OCI-LY3 (cell line): ENCODE data around the gene C10orf105.

Source experiments
- H2AFZ ChIP-seq: fragments of 200-600, 300-600 bp; shearing (Covaris generic); 2 replicates; pipeline ENCODE4 v1.6.0; 2014; ENCODE audit warnings: antibody characterized with exemption, low read depth, low read length
- H3K27ac ChIP-seq: fragments of 200-600, 300-600 bp; sonication (generic); 2 replicates; pipeline ENCODE4 v1.5.1; 2014; ENCODE audit warnings: mild to moderate bottlenecking, low read length, moderate library complexity, mixed read lengths
- H3K27me3 ChIP-seq: fragments of 200-600, 300-600 bp; sonication (generic); 2 replicates; pipeline ENCODE4 v1.6.1; 2014; ENCODE audit warnings: low read depth, low read length, mixed read lengths
- H3K36me3 ChIP-seq: fragments of 200-600, 300-600 bp; sonication (generic); replicated peaks from 2 replicates; pipeline ENCODE3; 2014; ENCODE audit warnings: low read depth, low read length, mixed read lengths
- H3K4me1 ChIP-seq: fragments of 300-600, 200-600 bp; sonication (generic); 2 replicates; pipeline ENCODE4 v1.6.1; 2014; ENCODE audit warnings: low read length, mixed read lengths
- H3K4me2 ChIP-seq: fragments of 200-600, 300-600 bp; sonication (generic); 2 replicates; pipeline ENCODE4 v1.6.1; 2014; ENCODE audit warnings: low read length, mixed read lengths
- H3K4me3 ChIP-seq: fragments of 300-600, 200-600 bp; sonication (generic); 2 replicates; pipeline ENCODE4 v1.5.1; 2014; ENCODE audit warnings: antibody characterized with exemption, mild to moderate bottlenecking, low read length, moderate library complexity
- H3K79me2 ChIP-seq: fragments of 300-600, 200-600 bp; shearing (Covaris generic); 2 replicates; pipeline ENCODE4 v1.6.1; 2014; ENCODE audit warnings: mild to moderate bottlenecking, low read length, mixed read lengths
- H3K9ac ChIP-seq: fragments of 300-600, 200-600 bp; shearing (Covaris generic); 2 replicates; pipeline ENCODE4 v1.6.0; 2014; ENCODE audit warnings: mild to moderate bottlenecking, low read length, moderate library complexity
- H3K9me3 ChIP-seq: fragments of 200-600, 300-600 bp; shearing (Covaris generic); 2 replicates; pipeline ENCODE4 v1.6.1; 2014; ENCODE audit warnings: low read length, mixed read lengths; ENCODE audit not compliant: insufficient read depth
- H4K20me1 ChIP-seq: fragments of 200-600, 300-600 bp; sonication (generic); 2 replicates; pipeline ENCODE4 v1.6.1; 2016; ENCODE audit warnings: low read length, mixed read lengths; ENCODE audit not compliant: insufficient read depth
- CTCF ChIP-seq: fragments of 200-600, 300-600 bp; sonication (generic); IDR thresholded peaks from 2 replicates; pipeline ENCODE4 v1.5.1; 2014; ENCODE audit warnings: antibody characterized with exemption, low read length, low read depth
- EZH2phosphoT487 ChIP-seq: fragments of 200-600 bp; shearing (Covaris generic); IDR thresholded peaks from 2 replicates; pipeline ENCODE4 v1.6.1; 2018; ENCODE audit warnings: antibody characterized with exemption, mixed run types, low read depth

Gene C10orf105, protein sequence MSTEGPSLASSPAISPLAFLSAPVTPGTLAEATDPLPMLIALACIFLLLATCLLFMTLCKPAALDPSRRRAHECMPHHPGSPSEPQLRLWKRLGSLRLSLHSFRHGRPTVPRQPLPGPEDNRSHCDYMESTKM

GRCh38 chr10:71719464-71720201 lies at the start of gene C10orf105:
Gene C10orf105, minus strand, starts transcription at chr10:71719778. Its CDS starts 3,441 bp downstream, at chr10:71716337.
- Histone ChIP-seq H3K4me1 (no peaks in the 10 kb centered on the region), H3K9me3 (no peaks in the 10 kb centered on the region), H3K27me3 (0 out of 2 replicates have a peak, but pooled peaks cover 5% of the 10 kb centered on the region), H3K9ac (no peak within 1 kb of the TSS), H3K79me2 (no peaks in the 10 kb centered on the region), H3K36me3 (no peaks in the 10 kb centered on the region), H4K20me1 (no peaks in the 10 kb centered on the region), H3K27ac (no peak within 1 kb of the TSS), H3K4me3 (no peak within 1 kb of the TSS), H2AFZ (no peak within 1 kb of the TSS), H3K4me2 (no peak within 1 kb of the TSS)
- TF ChIP-seq CTCF (no peak), EZH2phosphoT487 (no peak)

DNA sequence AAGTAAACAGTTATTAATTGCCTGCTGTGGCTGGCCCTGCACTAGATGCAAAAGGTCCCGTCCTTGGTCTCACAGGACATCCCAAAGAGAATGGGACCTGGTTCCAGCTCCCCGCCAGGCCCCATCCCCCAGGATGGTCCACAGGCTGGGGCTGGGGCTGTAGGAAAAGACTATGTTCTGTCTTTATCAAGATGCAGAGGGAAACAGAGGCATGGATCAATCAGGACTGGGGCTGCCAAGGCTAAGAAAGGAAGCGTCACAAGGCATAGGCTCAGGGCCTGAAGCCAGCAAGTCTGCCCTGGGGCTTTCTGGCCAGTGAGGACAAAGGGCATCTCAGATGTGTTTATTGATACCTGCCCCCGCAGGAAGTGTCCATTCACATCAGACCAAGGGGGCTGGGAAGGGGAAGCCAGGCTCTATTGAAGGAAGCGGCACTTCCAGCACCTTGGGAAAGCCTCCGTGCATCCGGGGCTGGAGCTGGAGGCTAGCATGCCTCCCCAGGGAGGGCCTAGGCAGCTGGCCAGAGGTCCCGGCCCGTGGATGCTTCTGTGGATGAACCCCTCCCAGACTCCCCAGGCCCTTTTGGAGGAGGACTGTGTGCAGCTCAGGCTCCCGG lies 48.0 kb upstream of the C10orf105 start:
- no peak overlapping the region for H3K4me3 ChIP-seq
- no peak overlapping the region for H3K27ac ChIP-seq
- H4K20me1 ChIP-seq = no peaks in the 10 kb centered on the region
- no peak overlapping the region for H2AFZ ChIP-seq
- H3K4me2 ChIP-seq = no peak overlapping the region
- H3K27me3 ChIP-seq = no peaks in the 10 kb centered on the region
- no peak for TF ChIP-seq CTCF
- TF ChIP-seq EZH2phosphoT487 = no peak
- no peak overlapping the region for H3K9ac ChIP-seq
- H3K4me1 ChIP-seq = peaks cover 17% of the 10 kb centered on the region
- no peaks in the 10 kb centered on the region for H3K79me2 ChIP-seq
- no peaks in the 10 kb centered on the region for H3K36me3 ChIP-seq
- H3K9me3 ChIP-seq = no peaks in the 10 kb centered on the region

DNA sequence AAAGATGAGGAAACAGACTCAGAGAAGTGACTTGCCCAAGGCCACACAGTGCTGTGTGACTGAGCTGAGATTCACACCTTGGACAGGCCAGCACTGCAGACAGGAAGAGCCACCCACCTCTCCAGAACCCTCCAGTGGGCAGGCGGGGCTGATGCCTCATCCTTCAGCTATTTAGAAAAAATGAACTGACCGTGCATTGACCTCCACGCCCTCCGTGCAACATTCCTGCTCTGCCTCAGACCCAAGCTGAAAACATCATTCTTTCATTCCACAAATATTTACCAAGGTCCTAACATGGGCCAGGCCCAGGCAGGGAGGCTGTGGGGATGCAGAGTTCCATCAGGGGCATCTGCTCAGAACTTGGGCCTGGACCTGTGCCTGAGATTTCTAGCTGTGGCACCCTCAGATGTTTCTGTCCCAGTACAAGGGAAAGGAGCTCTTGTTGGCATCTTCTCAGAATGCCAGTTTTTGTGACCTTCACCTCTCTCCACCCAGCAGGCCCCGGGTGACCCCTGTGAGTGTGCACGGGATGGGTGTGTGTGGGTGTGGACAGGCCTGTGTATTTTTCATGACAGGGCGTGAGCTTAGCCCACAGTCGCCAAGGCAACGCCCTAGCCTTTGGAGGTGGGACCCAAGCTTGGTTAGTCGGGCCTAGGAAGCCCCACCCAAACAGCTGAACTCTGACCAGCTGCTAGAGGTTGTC lies 47.3 kb upstream of the C10orf105 start:
- Histone ChIP-seq H3K4me3 (no peak overlapping the region), H3K27me3 (no peaks in the 10 kb centered on the region), H3K79me2 (no peaks in the 10 kb centered on the region), H3K27ac (no peak overlapping the region), H3K9ac (no peak overlapping the region), H2AFZ (no peak overlapping the region), H3K9me3 (no peaks in the 10 kb centered on the region), H4K20me1 (no peaks in the 10 kb centered on the region), H3K4me2 (no peak overlapping the region), H3K36me3 (no peaks in the 10 kb centered on the region), H3K4me1 (peaks cover 17% of the 10 kb centered on the region)
- TF ChIP-seq EZH2phosphoT487 = no peak
- no peak for TF ChIP-seq CTCF
